Spleen (tissue), 7 donors: ENCODE measurements around the gene AKAP7.

Experiments
- POLR2AphosphoS5 ChIP-seq, 3 donors: sonication (generic); formaldehyde crosslinking; IDR thresholded peaks; one replicate each; pipeline ENCODE4 v1.5.1; 2017; ENCODE audit warnings: antibody characterized with exemption in 3 of 3
- TF ChIP-seq, protein P1 (sequence below), 11 experiments: fragments of 200-600 bp in 7 of 11; fragments of 450-650 bp in 4 of 11; sonication (generic) in 4 of 11; IDR thresholded peaks in 8 of 11; conservative IDR thresholded peaks in 3 of 11; 1 replicate in 7 of 11; 2 replicates in 4 of 11; pipeline versions ENCODE4 v1.4.0 to v1.8.0; 2016 to 2021; ENCODE audit warnings: antibody characterized with exemption in 11 of 11, inconsistent platforms in 4 of 11, mild to moderate bottlenecking in 1 of 11
- donor health status: DM: no; HTN: no; CAD: no; lungs with moderate emphysema.
- donor health status: DM: no; HTN: no; CAD: no.
- donor health status: DM: no; HTN: no; CAD: no.

DNA sequence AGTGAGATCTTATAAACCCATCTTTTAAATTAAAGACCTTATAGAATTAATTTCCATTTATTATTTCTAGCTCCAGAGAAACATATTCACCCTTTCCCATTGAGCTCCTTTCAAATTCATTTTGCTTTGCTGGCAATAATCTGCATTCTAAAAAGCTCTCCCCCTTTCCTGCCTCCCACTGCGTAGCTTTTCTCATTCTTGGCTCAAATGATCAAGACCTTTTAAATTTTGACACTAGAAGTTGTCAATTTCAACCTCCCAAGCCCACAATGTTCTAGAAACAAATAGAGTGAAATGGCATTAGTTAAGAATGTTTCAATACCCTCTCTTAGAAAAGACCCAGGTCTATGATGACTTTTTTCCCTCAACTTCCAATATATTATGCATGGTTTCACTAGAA lies 186.9 kb downstream of the AKAP7 start:
- TF ChIP-seq, protein P1, sequence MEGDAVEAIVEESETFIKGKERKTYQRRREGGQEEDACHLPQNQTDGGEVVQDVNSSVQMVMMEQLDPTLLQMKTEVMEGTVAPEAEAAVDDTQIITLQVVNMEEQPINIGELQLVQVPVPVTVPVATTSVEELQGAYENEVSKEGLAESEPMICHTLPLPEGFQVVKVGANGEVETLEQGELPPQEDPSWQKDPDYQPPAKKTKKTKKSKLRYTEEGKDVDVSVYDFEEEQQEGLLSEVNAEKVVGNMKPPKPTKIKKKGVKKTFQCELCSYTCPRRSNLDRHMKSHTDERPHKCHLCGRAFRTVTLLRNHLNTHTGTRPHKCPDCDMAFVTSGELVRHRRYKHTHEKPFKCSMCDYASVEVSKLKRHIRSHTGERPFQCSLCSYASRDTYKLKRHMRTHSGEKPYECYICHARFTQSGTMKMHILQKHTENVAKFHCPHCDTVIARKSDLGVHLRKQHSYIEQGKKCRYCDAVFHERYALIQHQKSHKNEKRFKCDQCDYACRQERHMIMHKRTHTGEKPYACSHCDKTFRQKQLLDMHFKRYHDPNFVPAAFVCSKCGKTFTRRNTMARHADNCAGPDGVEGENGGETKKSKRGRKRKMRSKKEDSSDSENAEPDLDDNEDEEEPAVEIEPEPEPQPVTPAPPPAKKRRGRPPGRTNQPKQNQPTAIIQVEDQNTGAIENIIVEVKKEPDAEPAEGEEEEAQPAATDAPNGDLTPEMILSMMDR (IDR thresholded peaks at IDR 0.05 in 8 of 11, conservative IDR thresholded peaks at IDR 0.05 in 3 of 11), result no peak
- TF ChIP-seq POLR2AphosphoS5 (IDR thresholded peaks at IDR 0.05), result no peak
